IMR-90 (cell line): ENCODE results near the gene CEP290. TPM values are rescaled to one million over a fixed set of nuclear protein-coding genes. Genes with fewer than 3 reads are reported as not detected.
A peak's percentile ranks its signal among the peaks of the same experiment; 100 is the strongest.

Source experiments
- ATAC-seq: fragments of 200-7000 bp; cut with Tn5 transposase; 2 replicates; pipeline ENCODE4 v1.9.1; 2020; ENCODE audit warnings: low read depth, mild to moderate bottlenecking, moderate library complexity
- BruUV-seq: library from RNA; stranded (reverse); fragments of 400-500 nt; replicated peaks from 2 replicates; lab custom pipeline; 2021; lab: Mats Ljungman, UMichigan
- CTCF ChIA-PET: fragments of 300-600 bp; formaldehyde crosslinking; extraction: SDS; loops from one replicate; lab custom pipeline; 2021; ENCODE audit warnings: antibody characterized with exemption; lab: Yijun Ruan, JAX
- POLR2A ChIA-PET: fragments of 300-600 bp; sonication (Branson Sonifier 250); formaldehyde crosslinking; loops from one replicate; lab custom pipeline; 2022; ENCODE audit warnings: antibody characterized with exemption; ENCODE audit not compliant: unreplicated experiment; lab: Charles Lee
- DNase-seq: peaks from one replicate; pipeline ENCODE4 v3.0.0; 2013
- H2AFZ ChIP-seq: replicated peaks from 2 replicates; pipeline ENCODE3; 2013; ENCODE audit warnings: low read length, mild to moderate bottlenecking; ENCODE audit not compliant: poor library complexity
- H2AK5ac ChIP-seq: 2 replicates; pipeline ENCODE4 v1.6.1; 2013; ENCODE audit warnings: low read depth, low read length, inconsistent platforms
- H2AK9ac ChIP-seq: replicated peaks from 2 replicates; pipeline ENCODE3; 2013; ENCODE audit warnings: mild to moderate bottlenecking, low read depth, low read length, moderate library complexity; ENCODE audit not compliant: poor library complexity
- H2BK120ac ChIP-seq: 2 replicates; pipeline ENCODE4 v1.6.1; 2013; ENCODE audit warnings: low read depth, low read length, inconsistent platforms
- H2BK15ac ChIP-seq: 3 replicates; pipeline ENCODE4 v1.6.1; 2013; ENCODE audit warnings: low read depth, low read length, inconsistent platforms
- H2BK20ac ChIP-seq: 2 replicates; pipeline ENCODE4 v1.6.1; 2013; ENCODE audit warnings: low read depth, mild to moderate bottlenecking, inconsistent platforms, low read length, moderate library complexity
- H2BK5ac ChIP-seq: 2 replicates; pipeline ENCODE4 v1.6.1; 2013; ENCODE audit warnings: mild to moderate bottlenecking, low read depth, low read length, inconsistent platforms; ENCODE audit not compliant: poor library complexity, severe bottlenecking
- H3K14ac ChIP-seq: replicated peaks from 2 replicates; pipeline ENCODE4 v1.6.1; 2013; ENCODE audit warnings: low read depth, low read length, inconsistent platforms
- H3K18ac ChIP-seq: 2 replicates; pipeline ENCODE4 v1.6.1; 2013; ENCODE audit warnings: low read depth, low read length, control low read depth
- H3K23ac ChIP-seq: 2 replicates; pipeline ENCODE4 v1.6.1; 2013; ENCODE audit warnings: low read depth, low read length, inconsistent platforms
- H3K27ac ChIP-seq: 2 replicates; pipeline ENCODE4 v1.5.1; 2013; ENCODE audit warnings: mild to moderate bottlenecking, control low read depth, low read length; ENCODE audit not compliant: insufficient read depth
- H3K27me3 ChIP-seq: 2 replicates; pipeline ENCODE4 v1.6.1; 2013; ENCODE audit warnings: low read length; ENCODE audit not compliant: control insufficient read depth, insufficient read depth
- H3K36me3 ChIP-seq: 2 replicates; pipeline ENCODE4 v1.6.1; 2013; ENCODE audit warnings: low read length, mixed read lengths; ENCODE audit not compliant: control insufficient read depth, insufficient read depth
- H3K4ac ChIP-seq: 2 replicates; pipeline ENCODE4 v1.6.1; 2013; ENCODE audit warnings: low read depth, low read length, inconsistent platforms
- H3K4me1 ChIP-seq: 2 replicates; pipeline ENCODE4 v1.6.1; 2013; ENCODE audit warnings: low read length, mixed read lengths; ENCODE audit not compliant: control insufficient read depth, insufficient read depth
- H3K4me2 ChIP-seq: 2 replicates; pipeline ENCODE4 v1.6.1; 2013; ENCODE audit warnings: low read depth, mild to moderate bottlenecking, control low read depth, low read length, moderate library complexity
- H3K4me3 ChIP-seq: 2 replicates; pipeline ENCODE4 v1.5.1; 2013; ENCODE audit warnings: low read depth, mild to moderate bottlenecking, control low read depth, low read length, moderate library complexity; ENCODE audit not compliant: insufficient read depth
- H3K56ac ChIP-seq: 2 replicates; pipeline ENCODE4 v1.6.1; 2013; ENCODE audit warnings: low read length, inconsistent platforms; ENCODE audit not compliant: insufficient read depth; ENCODE audit errors: extremely low read depth
- H3K79me1 ChIP-seq, 2 experiments: 2 replicates each; pipeline ENCODE4 v1.6.1; 2013; ENCODE audit warnings: low read length in 2 of 2, inconsistent platforms in 1 of 2, low read depth in 1 of 2
- H3K9ac ChIP-seq: 2 replicates; pipeline ENCODE4 v1.6.1; 2013; ENCODE audit warnings: low read depth, low read length, control low read depth
- H3K9me1 ChIP-seq: 2 replicates; pipeline ENCODE4 v1.6.1; 2013; ENCODE audit warnings: low read length, inconsistent platforms; ENCODE audit not compliant: insufficient read depth
- H3K9me3 ChIP-seq: 2 replicates; pipeline ENCODE4 v1.6.1; 2013; ENCODE audit warnings: low read length; ENCODE audit not compliant: control insufficient read depth, insufficient read depth
- H4K20me1 ChIP-seq: 2 replicates; pipeline ENCODE4 v1.6.1; 2013; ENCODE audit warnings: low read length, inconsistent platforms; ENCODE audit not compliant: insufficient read depth
- H4K5ac ChIP-seq: 2 replicates; pipeline ENCODE4 v1.6.1; 2013; ENCODE audit warnings: mild to moderate bottlenecking, low read depth, low read length, control low read depth
- H4K8ac ChIP-seq, 2 experiments: 2 replicates each; pipeline ENCODE4 v1.6.1; 2013; ENCODE audit warnings: low read depth in 2 of 2, low read length in 2 of 2, control low read depth in 1 of 2, inconsistent platforms in 1 of 2
- H4K91ac ChIP-seq: 2 replicates; pipeline ENCODE4 v1.6.1; 2013; ENCODE audit warnings: low read depth, low read length, inconsistent platforms; ENCODE audit not compliant: insufficient read depth
- BHLHE40 ChIP-seq: fragments of 150-350 bp; IDR thresholded peaks from 2 replicates; pipeline ENCODE4 v1.6.1; 2016; ENCODE audit warnings: mild to moderate bottlenecking, low read depth, low read length
- CEBPB ChIP-seq: IDR thresholded peaks from 2 replicates; pipeline ENCODE4 v1.6.1; 2012; ENCODE audit warnings: low read depth, low read length, improper control_type of control experiment
- CHD1 ChIP-seq: IDR thresholded peaks from 2 replicates; pipeline ENCODE4 v1.6.1; 2012; ENCODE audit warnings: low read depth, low read length, improper control_type of control experiment
- CTCF ChIP-seq: conservative IDR thresholded peaks from 2 replicates; pipeline ENCODE4 v1.5.1; 2012; ENCODE audit warnings: mild to moderate bottlenecking, low read depth, low read length, improper control_type of control experiment
- FOS ChIP-seq: fragments of 150-350 bp; IDR thresholded peaks from 2 replicates; pipeline ENCODE4 v1.6.1; 2016; ENCODE audit warnings: low read depth, low read length
- MAFK ChIP-seq: IDR thresholded peaks from 2 replicates; pipeline ENCODE4 v1.6.1; 2012; ENCODE audit warnings: low read depth, low read length, improper control_type of control experiment
- MAZ ChIP-seq: IDR thresholded peaks from 2 replicates; pipeline ENCODE4 v1.6.1; 2012; ENCODE audit warnings: low read depth, mild to moderate bottlenecking, low read length, improper control_type of control experiment, moderate library complexity, borderline replicate concordance
- MXI1 ChIP-seq: IDR thresholded peaks from 2 replicates; pipeline ENCODE4 v1.6.1; 2012; ENCODE audit warnings: low read depth, mild to moderate bottlenecking, low read length, moderate library complexity, borderline replicate concordance
- NFE2L2 ChIP-seq: fragments of 150-350 bp; IDR thresholded peaks from 2 replicates; pipeline ENCODE4 v1.6.1; 2016; ENCODE audit warnings: low read depth, mild to moderate bottlenecking, low read length
- POLR2A ChIP-seq: IDR thresholded peaks from 2 replicates; pipeline ENCODE4 v1.6.1; 2012; ENCODE audit warnings: mild to moderate bottlenecking, low read depth, low read length
- RAD21 ChIP-seq: IDR thresholded peaks from 2 replicates; pipeline ENCODE4 v1.6.1; 2012; ENCODE audit warnings: low read length, improper control_type of control experiment
- RCOR1 ChIP-seq: IDR thresholded peaks from 2 replicates; pipeline ENCODE4 v1.6.1; 2012; ENCODE audit warnings: mild to moderate bottlenecking, low read length, improper control_type of control experiment; ENCODE audit not compliant: insufficient replicate concordance
- RFX5 ChIP-seq: IDR thresholded peaks from 2 replicates; pipeline ENCODE4 v1.8.0; 2012; ENCODE audit warnings: low read depth, mild to moderate bottlenecking, low read length, moderate library complexity
- SMC3 ChIP-seq: fragments of 150-350 bp; IDR thresholded peaks from 2 replicates; pipeline ENCODE4 v1.6.1; 2016; ENCODE audit warnings: low read depth, mild to moderate bottlenecking, antibody characterized with exemption, low read length, moderate library complexity
- USF2 ChIP-seq: fragments of 150-350 bp; IDR thresholded peaks from 2 replicates; pipeline ENCODE4 v1.6.1; 2017; ENCODE audit warnings: mild to moderate bottlenecking, antibody characterized with exemption, low read length, low read depth
- WGBS, 2 experiments: methylation state at CpG; one replicate each; pipeline versions ENCODE4 v1.1.5 to v1.1.7; 2013; ENCODE audit warnings: missing lambda C conversion rate in 2 of 2; ENCODE audit not compliant: insufficient read length in 1 of 2; ENCODE audit errors: extremely low coverage in 2 of 2; 5-methylcytosine and 5-hydroxymethylcytosine counted together
- dilution Hi-C: fragments of 300-500 bp; cut with HindIII; formaldehyde crosslinking; loops from one replicate; pipeline ENCODE4 v1.14.3; 2018; ENCODE audit warnings: low sequenced_read_pairs; ENCODE audit not compliant: unreplicated experiment
- in situ Hi-C: fragments of 300-500 bp; cut with MboI; formaldehyde crosslinking; loops from 3 replicates; pipeline ENCODE4 v1.14.3; 2019; ENCODE audit warnings: low sequenced_read_pairs, inconsistent platforms, mixed read lengths
- intact Hi-C: fragments of 100-400 bp; cut with micrococcal nuclease; formaldehyde crosslinking; loops from 2 replicates; pipeline ENCODE4 v1.10.0; 2022
- polyA plus RNA-seq, 3 experiments: library from polyadenylated mRNA; depleted of rRNA; stranded (reverse); fragments of >200 nt; gene quantifications; 2 replicates each; pipeline ENCODE4 v1.2.3, GENCODE V29; 2012; ENCODE audit warnings: low replicate concordance in 1 of 3
- total RNA-seq: library from RNA; depleted of rRNA; stranded (reverse); fragments of >200 nt; gene quantifications from 2 replicates; pipeline ENCODE4 v1.2.3, GENCODE V29; 2012
- TF ChIP-seq, protein P1 (sequence below): fragments of 150-350 bp; IDR thresholded peaks from 2 replicates; pipeline ENCODE4 v1.6.1; 2016; ENCODE audit warnings: low read depth, mild to moderate bottlenecking, low read length, moderate library complexity, borderline replicate concordance

Gene CEP290
- total and polyA plus RNA-seq, 2 of the 4 experiments (the other 2 are of a cell fraction): 4.3 to 7.9 TPM

DNA sequence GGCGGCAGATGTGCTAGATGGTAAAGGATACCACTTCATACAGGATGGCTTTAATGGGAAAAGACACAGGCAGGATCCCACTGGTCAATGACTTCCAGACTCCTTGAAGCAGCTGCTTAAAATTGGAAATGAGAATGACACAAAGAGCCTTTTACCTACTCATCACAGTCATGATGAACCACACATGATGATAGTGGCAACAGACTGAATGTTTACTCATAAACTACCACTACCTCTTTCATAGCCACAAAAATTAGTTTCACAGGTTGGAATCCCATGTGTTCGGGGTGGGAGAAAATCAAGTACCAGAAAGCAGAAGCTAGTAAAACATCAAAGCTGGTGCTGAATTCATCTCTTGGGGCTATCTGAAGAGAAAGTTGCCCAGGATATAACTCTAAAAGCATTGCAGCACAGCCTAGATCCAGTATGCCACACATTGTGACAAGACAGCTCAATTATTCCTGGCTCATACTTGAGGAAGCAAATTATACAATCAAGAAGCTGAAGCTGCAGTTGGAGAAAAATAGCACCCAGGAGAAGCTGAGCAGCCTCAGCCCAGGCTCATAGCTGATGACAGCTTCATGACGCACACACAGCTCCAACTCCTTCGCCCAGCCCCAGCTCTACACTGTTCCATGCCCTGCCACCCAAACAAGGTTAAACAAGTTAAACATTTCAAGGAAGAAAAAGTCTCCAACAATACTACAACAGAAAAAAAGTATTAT lies 83.7 kb downstream of the CEP290 start:
- Histone ChIP-seq H4K5ac (no peak overlapping the region), H3K79me1 (no peaks in the 10 kb centered on the region), H3K9me1 (no peaks in the 10 kb centered on the region), H4K8ac (no peak overlapping the region), H3K9me3 (no peaks in the 10 kb centered on the region), H3K9ac (no peak overlapping the region), H2BK20ac (no peak overlapping the region), H3K27ac (no peak overlapping the region), H2BK15ac (no peak overlapping the region), H3K4me3 (no peak overlapping the region), H4K91ac (no peak overlapping the region), H3K14ac (no peak overlapping the region), H3K56ac (no peak overlapping the region), H2AK5ac (no peak overlapping the region), H3K36me3 (peaks cover 12% of the 10 kb centered on the region), H2AFZ (no peak overlapping the region), H3K18ac (no peak overlapping the region), H2BK120ac (no peak overlapping the region), H4K20me1 (no peaks in the 10 kb centered on the region), H2AK9ac (no peak overlapping the region), H3K4me1 (no peaks in the 10 kb centered on the region), H3K4ac (no peak overlapping the region), H2BK5ac (no peak overlapping the region), H3K23ac (no peak overlapping the region), H3K27me3 (no peaks in the 10 kb centered on the region), H3K4me2 (no peak overlapping the region)
- ATAC-seq (peak; percentile 50; the same call in 1 of the 2 replicates), DNase-seq (peak; percentile 40)
- dilution Hi-C loops (no loop called here), intact Hi-C loops (no loop called here), in situ Hi-C loops (no loop called here)
- CTCF ChIA-PET: no interaction called here
- POLR2A ChIA-PET: no interaction called here
- no TSS peak for BruUV-seq
- no peak for TF ChIP-seq BHLHE40
- no peak for TF ChIP-seq CHD1
- TF ChIP-seq USF2: no peak
- TF ChIP-seq RAD21: no peak
- no peak for TF ChIP-seq SMC3
- TF ChIP-seq NFE2L2: no peak
- TF ChIP-seq CTCF: no peak
- TF ChIP-seq MXI1: no peak
- TF ChIP-seq FOS: no peak
- TF ChIP-seq POLR2A: no peak
- TF ChIP-seq, protein P1, sequence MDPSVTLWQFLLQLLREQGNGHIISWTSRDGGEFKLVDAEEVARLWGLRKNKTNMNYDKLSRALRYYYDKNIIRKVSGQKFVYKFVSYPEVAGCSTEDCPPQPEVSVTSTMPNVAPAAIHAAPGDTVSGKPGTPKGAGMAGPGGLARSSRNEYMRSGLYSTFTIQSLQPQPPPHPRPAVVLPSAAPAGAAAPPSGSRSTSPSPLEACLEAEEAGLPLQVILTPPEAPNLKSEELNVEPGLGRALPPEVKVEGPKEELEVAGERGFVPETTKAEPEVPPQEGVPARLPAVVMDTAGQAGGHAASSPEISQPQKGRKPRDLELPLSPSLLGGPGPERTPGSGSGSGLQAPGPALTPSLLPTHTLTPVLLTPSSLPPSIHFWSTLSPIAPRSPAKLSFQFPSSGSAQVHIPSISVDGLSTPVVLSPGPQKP: no peak
- TF ChIP-seq MAFK: no peak
- no peak for TF ChIP-seq RCOR1
- TF ChIP-seq MAZ: no peak
- no peak for TF ChIP-seq CEBPB
- no peak for TF ChIP-seq RFX5
- WGBS, 2 experiments: no CpG with 5 or more reads among the region's 4 CpGs
